MM.1S (cell line): ENCODE results near the gene NUAK1.

Experiments
- DNase-seq: peaks from one replicate; pipeline ENCODE4 v3.0.0-alpha.2; 2015
- H2AFZ ChIP-seq: fragments of 300-600 bp; sonication (generic); 2 replicates; pipeline ENCODE4 v1.6.0; 2016; ENCODE audit warnings: antibody characterized with exemption, low read length
- H3F3A ChIP-seq: fragments of 300-600 bp; sonication (generic); 2 replicates; pipeline ENCODE4 v1.6.1; 2016; ENCODE audit warnings: mild to moderate bottlenecking, antibody characterized with exemption, low read length, moderate library complexity, mixed read lengths; ENCODE audit not compliant: insufficient read depth
- H3K27ac ChIP-seq: fragments of 300-600 bp; sonication (generic); 2 replicates; pipeline ENCODE4 v1.5.1; 2016; ENCODE audit warnings: mild to moderate bottlenecking, low read length
- H3K27me3 ChIP-seq: fragments of 300-600 bp; sonication (generic); replicated peaks from 2 replicates; pipeline ENCODE4 v1.6.0; 2016; ENCODE audit warnings: low read length; ENCODE audit not compliant: insufficient read depth
- H3K36me3 ChIP-seq: fragments of 300-600 bp; sonication (generic); replicated peaks from 2 replicates; pipeline ENCODE4 v1.6.1; 2016; ENCODE audit warnings: mild to moderate bottlenecking, low read length, mixed read lengths; ENCODE audit not compliant: insufficient read depth
- H3K4me1 ChIP-seq: fragments of 300-600 bp; sonication (generic); 2 replicates; pipeline ENCODE4 v1.6.1; 2016; ENCODE audit warnings: low read length, mixed read lengths
- H3K4me2 ChIP-seq: fragments of 300-600 bp; sonication (generic); 2 replicates; pipeline ENCODE4 v1.6.0; 2016; ENCODE audit warnings: low read depth, low read length
- H3K4me3 ChIP-seq: fragments of 300-600 bp; sonication (generic); 2 replicates; pipeline ENCODE4 v1.5.1; 2016; ENCODE audit warnings: low read length, mixed read lengths
- H3K79me2 ChIP-seq: fragments of 300-600 bp; sonication (generic); 2 replicates; pipeline ENCODE4 v1.6.1; 2016; ENCODE audit warnings: mixed run types, low read length, mixed read lengths
- H3K9ac ChIP-seq: fragments of 300-600 bp; sonication (generic); 2 replicates; pipeline ENCODE4 v1.6.1; 2016; ENCODE audit warnings: low read length, mixed read lengths
- H3K9me2 ChIP-seq: fragments of 300-600 bp; sonication (generic); replicated peaks from 2 replicates; pipeline ENCODE4 v1.6.1; 2016; ENCODE audit warnings: mild to moderate bottlenecking, low read length, mixed read lengths; ENCODE audit not compliant: insufficient read depth
- H3K9me3 ChIP-seq: fragments of 300-600 bp; sonication (generic); replicated peaks from 2 replicates; pipeline ENCODE4 v1.6.1; 2016; ENCODE audit warnings: mild to moderate bottlenecking, low read length, mixed read lengths; ENCODE audit not compliant: insufficient read depth
- H4K20me1 ChIP-seq: fragments of 300-600 bp; sonication (generic); 2 replicates; pipeline ENCODE4 v1.6.1; 2016; ENCODE audit warnings: mild to moderate bottlenecking, low read length, moderate library complexity, mixed read lengths; ENCODE audit not compliant: insufficient read depth
- CTCF ChIP-seq: fragments of 300-600 bp; sonication (generic); IDR thresholded peaks from 2 replicates; pipeline ENCODE4 v1.5.1; 2016; ENCODE audit warnings: antibody characterized with exemption, low read length, mixed read lengths
- EZH2 ChIP-seq: fragments of 300-600 bp; sonication (generic); optimal IDR thresholded peaks from 2 replicates; pipeline ENCODE3; 2017; ENCODE audit warnings: low read depth, mild to moderate bottlenecking, antibody characterized with exemption, low read length, mixed read lengths
- EZH2phosphoT487 ChIP-seq: fragments of 300-600 bp; sonication (generic); IDR thresholded peaks from 2 replicates; pipeline ENCODE4 v1.6.1; 2018; ENCODE audit warnings: antibody characterized with exemption, low read length

NUAK1 gene

GRCh38 chr12:106173442-106173841, 34.7 kb upstream of the NUAK1 start:
- DNase-seq = peak; percentile 59
- no peak for TF ChIP-seq CTCF
- no peak for TF ChIP-seq EZH2phosphoT487
- TF ChIP-seq EZH2 = no peak
- no peak overlapping the region for H3K4me3 ChIP-seq
- no peaks in the 10 kb centered on the region for H3K9me2 ChIP-seq
- H4K20me1 ChIP-seq = no peaks in the 10 kb centered on the region
- H3K9me3 ChIP-seq = no peaks in the 10 kb centered on the region
- H3K4me2 ChIP-seq = peak overlapping the region; percentile 28; the same call in 1 of the 2 replicates
- H3K36me3 ChIP-seq = no peaks in the 10 kb centered on the region
- peaks cover 3% of the 10 kb centered on the region; the same call in 1 of the 2 replicates for H3F3A ChIP-seq
- H3K27me3 ChIP-seq = no peaks in the 10 kb centered on the region
- H2AFZ ChIP-seq = no peak overlapping the region
- H3K4me1 ChIP-seq = peaks cover 34% of the 10 kb centered on the region
- peak overlapping the region; percentile 24; the same call in 1 of the 2 replicates for H3K27ac ChIP-seq
- H3K79me2 ChIP-seq = no peaks in the 10 kb centered on the region
- no peak overlapping the region for H3K9ac ChIP-seq

- Histone ChIP-seq H3K4me3 (no peak overlapping the region), H2AFZ (no peak overlapping the region), H3K4me1 (peaks cover 34% of the 10 kb centered on the region), H3K27me3 (no peaks in the 10 kb centered on the region), H4K20me1 (no peaks in the 10 kb centered on the region), H3F3A (peaks cover 3% of the 10 kb centered on the region; the same call in 1 of the 2 replicates), H3K9me3 (no peaks in the 10 kb centered on the region), H3K27ac (peak overlapping the region; percentile 1; the same call in 1 of the 2 replicates), H3K79me2 (no peaks in the 10 kb centered on the region), H3K4me2 (peak overlapping the region; percentile 9; the same call in 1 of the 2 replicates), H3K36me3 (no peaks in the 10 kb centered on the region), H3K9ac (no peak overlapping the region), H3K9me2 (no peaks in the 10 kb centered on the region)
- TF ChIP-seq EZH2 = no peak
- DNase-seq = peak; percentile 37
These were observed 32.5 kb upstream of the NUAK1 start for GRCh38 chr12:106171117-106171750.

GRCh38 chr12:106170285-106170684, 31.5 kb upstream of the NUAK1 start:
- H3K9ac ChIP-seq = no peak overlapping the region
- peak overlapping the region; percentile 11 for H3K4me2 ChIP-seq

More at GRCh38 chr12:106170285-106170684, 31.5 kb upstream of the NUAK1 start:
- Histone ChIP-seq H3K27me3 (no peaks in the 10 kb centered on the region), H3K9me3 (no peaks in the 10 kb centered on the region), H3K36me3 (no peaks in the 10 kb centered on the region), H4K20me1 (no peaks in the 10 kb centered on the region), H3K9me2 (no peaks in the 10 kb centered on the region), H3F3A (peaks cover 3% of the 10 kb centered on the region; the same call in 1 of the 2 replicates), H3K27ac (peak overlapping the region; percentile 1; the same call in 1 of the 2 replicates), H3K79me2 (no peaks in the 10 kb centered on the region), H3K4me3 (no peak overlapping the region), H2AFZ (no peak overlapping the region), H3K4me1 (peaks cover 34% of the 10 kb centered on the region)
- peak; percentile 67 for DNase-seq
- TF ChIP-seq EZH2phosphoT487 = no peak
- TF ChIP-seq CTCF = no peak
- no peak for TF ChIP-seq EZH2
